ENCODE results near the gene CARD18.

GRCh38 chr11:105158436-105158835 is 18.9 kb upstream of the CARD18 start:
- TF ChIP-seq CTCF (IDR thresholded peaks at IDR 0.05) = no peak
- no peak for TF ChIP-seq POLR2A (IDR thresholded peaks at IDR 0.05)
- TF ChIP-seq EP300 (IDR thresholded peaks at IDR 0.05) = no peak
- no peak for TF ChIP-seq POLR2AphosphoS5 (IDR thresholded peaks at IDR 0.05)
